ENCODE measurements around the gene IRF6. TPM values are rescaled to one million over a fixed set of nuclear protein-coding genes. Genes with fewer than 3 reads are reported as not detected.

The IRF6 gene
- polyA plus RNA-seq, 1 of the 3 experiments (the other 2 are of a cell fraction): 0.94 TPM

GRCh38 chr1:209855623-209856022, 49.7 kb upstream of the IRF6 start:
- 100% methylated on average over 3 of the region's 5 CpGs for WGBS (ENCODE audit: low lambda C conversion rate)
- CTCF ChIA-PET: interaction anchor here (1.3 to 19.7 kb wide), 6 partner anchors 8 to 546 kb away, joined by 4 to 317 read pairs (median 4); partner anchors contain the start of gene UTP25
- peaks cover under 1 to 3% of the 10 kb centered on the region in 2 experiments; a peak in 2 of 4 replicates for H3K4me1 ChIP-seq (ENCODE audit: control insufficient read depth in 1 of 2, insufficient read depth in 2 of 2, low read depth in 1 of 2, low read length in 1 of 2)

More at GRCh38 chr1:209855623-209856022, 49.7 kb upstream of the IRF6 start:
- Histone ChIP-seq H3F3A (replicated peaks; ENCODE audit: insufficient read depth) (peaks cover 28% of the 10 kb centered on the region), H3K79me2 (ENCODE audit: insufficient read depth) (peaks cover 2% of the 10 kb centered on the region; the same call in 1 of the 2 replicates), H3K9me2 (no peaks in the 10 kb centered on the region), H3K4me3 (ENCODE audit: low read depth in 2 of 2, low read length in 1 of 2) (no peak overlapping the region), H4K20me1 (ENCODE audit: insufficient read depth) (no peaks in the 10 kb centered on the region), H3K9me3 (no peaks in the 10 kb centered on the region), H3K4me2 (no peak overlapping the region), H2AFZ (ENCODE audit: low read depth) (no peak overlapping the region), H3K36me3 (replicated peaks in 1 of 2; ENCODE audit: control insufficient read depth in 1 of 2, insufficient read depth in 2 of 2, low read length in 1 of 2) (peaks cover 48 to 50% of the 10 kb centered on the region in 2 experiments), H3K9ac (no peak overlapping the region), H3K27ac (ENCODE audit: low read depth in 2 of 2, low read length in 1 of 2) (no peak overlapping the region), H3K27me3 (ENCODE audit: insufficient read depth) (no peaks in the 10 kb centered on the region)
- TF ChIP-seq SIN3A (IDR thresholded peaks at IDR 0.05; ENCODE audit: borderline replicate concordance, low read depth, low read length): no peak
- no peak for TF ChIP-seq POLR2AphosphoS5 (IDR thresholded peaks at IDR 0.05; ENCODE audit: low read depth, low read length)
- TF ChIP-seq NFIC (IDR thresholded peaks at IDR 0.05; ENCODE audit: borderline replicate concordance): no peak
- no peak for TF ChIP-seq TCF12 (IDR thresholded peaks at IDR 0.05)
- no peak for TF ChIP-seq CHD2 (IDR thresholded peaks at IDR 0.05; ENCODE audit: low read length, partially characterized antibody)
- TF ChIP-seq ELF1 (IDR thresholded peaks at IDR 0.05): no peak
- TF ChIP-seq PBX3 (IDR thresholded peaks at IDR 0.05): no peak
- TF ChIP-seq, protein P1, sequence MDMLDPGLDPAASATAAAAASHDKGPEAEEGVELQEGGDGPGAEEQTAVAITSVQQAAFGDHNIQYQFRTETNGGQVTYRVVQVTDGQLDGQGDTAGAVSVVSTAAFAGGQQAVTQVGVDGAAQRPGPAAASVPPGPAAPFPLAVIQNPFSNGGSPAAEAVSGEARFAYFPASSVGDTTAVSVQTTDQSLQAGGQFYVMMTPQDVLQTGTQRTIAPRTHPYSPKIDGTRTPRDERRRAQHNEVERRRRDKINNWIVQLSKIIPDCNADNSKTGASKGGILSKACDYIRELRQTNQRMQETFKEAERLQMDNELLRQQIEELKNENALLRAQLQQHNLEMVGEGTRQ (IDR thresholded peaks at IDR 0.05; ENCODE audit: borderline replicate concordance, low read depth, low read length): no peak
- TF ChIP-seq, protein P2, sequence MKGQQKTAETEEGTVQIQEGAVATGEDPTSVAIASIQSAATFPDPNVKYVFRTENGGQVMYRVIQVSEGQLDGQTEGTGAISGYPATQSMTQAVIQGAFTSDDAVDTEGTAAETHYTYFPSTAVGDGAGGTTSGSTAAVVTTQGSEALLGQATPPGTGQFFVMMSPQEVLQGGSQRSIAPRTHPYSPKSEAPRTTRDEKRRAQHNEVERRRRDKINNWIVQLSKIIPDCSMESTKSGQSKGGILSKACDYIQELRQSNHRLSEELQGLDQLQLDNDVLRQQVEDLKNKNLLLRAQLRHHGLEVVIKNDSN (IDR thresholded peaks at IDR 0.05; ENCODE audit: borderline replicate concordance, low read depth): no peak
- TF ChIP-seq, protein P3, sequence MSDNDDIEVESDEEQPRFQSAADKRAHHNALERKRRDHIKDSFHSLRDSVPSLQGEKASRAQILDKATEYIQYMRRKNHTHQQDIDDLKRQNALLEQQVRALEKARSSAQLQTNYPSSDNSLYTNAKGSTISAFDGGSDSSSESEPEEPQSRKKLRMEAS (IDR thresholded peaks at IDR 0.05; ENCODE audit: low read depth): no peak
- TF ChIP-seq, protein P4, sequence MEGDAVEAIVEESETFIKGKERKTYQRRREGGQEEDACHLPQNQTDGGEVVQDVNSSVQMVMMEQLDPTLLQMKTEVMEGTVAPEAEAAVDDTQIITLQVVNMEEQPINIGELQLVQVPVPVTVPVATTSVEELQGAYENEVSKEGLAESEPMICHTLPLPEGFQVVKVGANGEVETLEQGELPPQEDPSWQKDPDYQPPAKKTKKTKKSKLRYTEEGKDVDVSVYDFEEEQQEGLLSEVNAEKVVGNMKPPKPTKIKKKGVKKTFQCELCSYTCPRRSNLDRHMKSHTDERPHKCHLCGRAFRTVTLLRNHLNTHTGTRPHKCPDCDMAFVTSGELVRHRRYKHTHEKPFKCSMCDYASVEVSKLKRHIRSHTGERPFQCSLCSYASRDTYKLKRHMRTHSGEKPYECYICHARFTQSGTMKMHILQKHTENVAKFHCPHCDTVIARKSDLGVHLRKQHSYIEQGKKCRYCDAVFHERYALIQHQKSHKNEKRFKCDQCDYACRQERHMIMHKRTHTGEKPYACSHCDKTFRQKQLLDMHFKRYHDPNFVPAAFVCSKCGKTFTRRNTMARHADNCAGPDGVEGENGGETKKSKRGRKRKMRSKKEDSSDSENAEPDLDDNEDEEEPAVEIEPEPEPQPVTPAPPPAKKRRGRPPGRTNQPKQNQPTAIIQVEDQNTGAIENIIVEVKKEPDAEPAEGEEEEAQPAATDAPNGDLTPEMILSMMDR (IDR thresholded peaks at IDR 0.05): no peak
- TF ChIP-seq ZBTB33 (IDR thresholded peaks at IDR 0.05; ENCODE audit: borderline replicate concordance, low read depth): no peak
- no peak for TF ChIP-seq EZH2phosphoT487 (IDR thresholded peaks at IDR 0.05; ENCODE audit: borderline replicate concordance, low read depth)
- TF ChIP-seq, protein P5, sequence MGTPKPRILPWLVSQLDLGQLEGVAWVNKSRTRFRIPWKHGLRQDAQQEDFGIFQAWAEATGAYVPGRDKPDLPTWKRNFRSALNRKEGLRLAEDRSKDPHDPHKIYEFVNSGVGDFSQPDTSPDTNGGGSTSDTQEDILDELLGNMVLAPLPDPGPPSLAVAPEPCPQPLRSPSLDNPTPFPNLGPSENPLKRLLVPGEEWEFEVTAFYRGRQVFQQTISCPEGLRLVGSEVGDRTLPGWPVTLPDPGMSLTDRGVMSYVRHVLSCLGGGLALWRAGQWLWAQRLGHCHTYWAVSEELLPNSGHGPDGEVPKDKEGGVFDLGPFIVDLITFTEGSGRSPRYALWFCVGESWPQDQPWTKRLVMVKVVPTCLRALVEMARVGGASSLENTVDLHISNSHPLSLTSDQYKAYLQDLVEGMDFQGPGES (IDR thresholded peaks at IDR 0.05; ENCODE audit: low read depth, low read length): no peak
- no peak for TF ChIP-seq TEAD4 (IDR thresholded peaks at IDR 0.05; ENCODE audit: borderline replicate concordance, insufficient read depth)
- no peak for TF ChIP-seq TAF1 (IDR thresholded peaks at IDR 0.05; ENCODE audit: borderline replicate concordance, low read depth, low read length)
- no peak for TF ChIP-seq FOSL2 (IDR thresholded peaks at IDR 0.05; ENCODE audit: borderline replicate concordance, low read depth)
- TF ChIP-seq MEF2A (IDR thresholded peaks at IDR 0.05; ENCODE audit: borderline replicate concordance, low read depth): no peak
- TF ChIP-seq JUND (IDR thresholded peaks at IDR 0.05): no peak
- no peak for TF ChIP-seq RXRA (IDR thresholded peaks at IDR 0.05; ENCODE audit: borderline replicate concordance, low read depth)
- POLR2A ChIA-PET: no interaction called here
- DNase-seq: no peak
